M059J (cell line): ENCODE measurements around the gene SYF2. TPM values are rescaled to one million over a fixed set of nuclear protein-coding genes. Genes with fewer than 3 reads are reported as not detected.

ENCODE experiments used
- DNase-seq: peaks from one replicate; pipeline ENCODE4 v3.0.0-alpha.2; 2012; ENCODE audit warnings: low read depth
- total RNA-seq: library from RNA; depleted of rRNA; stranded (reverse); fragments of >200 nt; shearing (Covaris generic); gene quantifications from 2 replicates; pipeline ENCODE4 v1.2.3, GENCODE V29; 2014; rRNA removed

Gene SYF2
- total RNA-seq, 1 experiment from 2014 or later = 56.7 TPM

- no peak for DNase-seq
Measured at GRCh38 chr1:25184001-25184762, 48.1 kb downstream of the SYF2 start.

- DNase-seq = no peak
Measured at GRCh38 chr1:25183126-25183980, 48.9 kb downstream of the SYF2 start.

GRCh38 chr1:25182629-25183028 is 49.7 kb downstream of the SYF2 start:
- DNase-seq = peak; percentile 93

GRCh38 chr1:25180996-25181395 is 51.3 kb downstream of the SYF2 start:
- DNase-seq = no peak

- no peak for DNase-seq
Measured at GRCh38 chr1:25178917-25179561, 53.3 kb downstream of the SYF2 start.

- no peak for DNase-seq
Measured at GRCh38 chr1:25174730-25175612, 57.3 kb downstream of the SYF2 start.

GRCh38 chr1:25174363-25174729 is 58.0 kb downstream of the SYF2 start:
- DNase-seq = no peak

GRCh38 chr1:25173809-25174340 is 58.4 kb downstream of the SYF2 start:
- no peak for DNase-seq

Other genes with a start within 250 kb of the SYF2 start
- gene RSRP1, start 15.0 kb upstream of the SYF2 start, total RNA-seq = 31.0 and 33.6 TPM in 2 replicates
- not detected in 2 replicates for gene RHD, start 40.0 kb upstream of the SYF2 start, total RNA-seq
- 158 and 191 TPM in 2 replicates for gene TMEM50A, start 105.8 kb upstream of the SYF2 start, total RNA-seq
- 0.42 and 1.4 TPM in 2 replicates for gene RHCE, start 188.3 kb upstream of the SYF2 start, total RNA-seq
- gene MACO1, start 198.4 kb upstream of the SYF2 start, total RNA-seq = 16.0 and 23.5 TPM in 2 replicates